K562 (cell line): ENCODE results near the gene VPS11. TPM values are rescaled to one million over a fixed set of nuclear protein-coding genes. Genes with fewer than 3 reads are reported as not detected.
A peak's percentile ranks its signal among the peaks of the same experiment; 100 is the strongest.

Experiments used
- BHLHE40 ChIP-seq: IDR thresholded peaks from 2 replicates; pipeline ENCODE4 v1.6.1; 2011; ENCODE audit warnings: low read length, improper control_type of control experiment
- CHD2 ChIP-seq: IDR thresholded peaks from 2 replicates; pipeline ENCODE4 v1.6.1; 2011; ENCODE audit warnings: low read depth, low read length
- EP400 ChIP-seq: fragments of 450-650 bp; IDR thresholded peaks from 2 replicates; pipeline ENCODE4 v1.6.1; 2017; ENCODE audit warnings: antibody characterized with exemption, mild to moderate bottlenecking, moderate library complexity
- MBD2 ChIP-seq: sonication (generic); IDR thresholded peaks from 2 replicates; pipeline ENCODE4 v1.6.1; 2016; ENCODE audit warnings: low read depth, borderline replicate concordance
- POLR2B ChIP-seq: fragments of 450-650 bp; IDR thresholded peaks from 2 replicates; pipeline ENCODE4 v1.6.1; 2018; ENCODE audit warnings: low read depth; ENCODE audit not compliant: partially characterized antibody
- PTRF ChIP-seq: fragments of 450-650 bp; IDR thresholded peaks from 2 replicates; pipeline ENCODE4 v1.6.1; 2016; ENCODE audit warnings: mild to moderate bottlenecking, missing genetic modification characterization, missing compliant biosample characterization
- RAD51 ChIP-seq: fragments of 450-650 bp; IDR thresholded peaks from 2 replicates; pipeline ENCODE4 v1.7.1; 2016; ENCODE audit warnings: low read depth, mild to moderate bottlenecking, borderline replicate concordance
- RBM25 ChIP-seq: fragments of 200-400 bp; formaldehyde crosslinking; IDR thresholded peaks from 2 replicates; pipeline ENCODE4 v1.6.1; 2018; ENCODE audit warnings: low read length, low read depth, moderate library complexity; ENCODE audit not compliant: severe bottlenecking
- RFX1 ChIP-seq: fragments of 450-650 bp; IDR thresholded peaks from 2 replicates; pipeline ENCODE4 v1.6.1; 2016; ENCODE audit warnings: mild to moderate bottlenecking, moderate library complexity
- SMAD1 ChIP-seq: fragments of 150-350 bp; IDR thresholded peaks from 2 replicates; pipeline ENCODE4 v1.6.1; 2014; ENCODE audit warnings: low read length, low read depth; ENCODE audit not compliant: partially characterized antibody
- ZNF140 ChIP-seq: fragments of 250-450 bp; sonication (Bioruptor Pico); IDR thresholded peaks from 2 replicates; pipeline ENCODE4 v1.8.0; 2021; ENCODE audit warnings: moderate library complexity, mild to moderate bottlenecking, inconsistent platforms
- ZNF224 ChIP-seq: sonication (generic); formaldehyde crosslinking; IDR thresholded peaks from 2 replicates; pipeline ENCODE4 v1.8.0; 2022; ENCODE audit warnings: mild to moderate bottlenecking, missing genetic modification reagents
- ZNF24 ChIP-seq: fragments of 450-650 bp; IDR thresholded peaks from 2 replicates; pipeline ENCODE4 v1.6.1; 2016
- polyA plus RNA-seq, 8 experiments: library from polyadenylated mRNA; depleted of rRNA in 4 of 8; stranded (reverse) in 5 of 8; unstranded in 3 of 8; fragments of >200 nt; fragmentation: Nextera tagmentation in 2 of 8; fragmentation: Illumina TruSeq in 1 of 8; extraction: Ambion mirVana in 2 of 8; extraction: Trizol in 1 of 8; gene quantifications; 2 replicates each; pipeline versions ENCODE4 v1.2.1 to v1.2.3, GENCODE V29; 2011 to 2014; ENCODE audit warnings: inconsistent platforms in 1 of 8, missing spikeins in 1 of 8
- total RNA-seq, 7 experiments: library from RNA; depleted of rRNA in 6 of 7; stranded (reverse); fragments of >200 nt in 6 of 7; fragmentation: Illumina TruSeq in 2 of 7; extraction: Trizol in 2 of 7; gene quantifications; 2 replicates each; pipeline versions ENCODE4 v1.2.1 to v1.2.3, GENCODE V29; 2011 to 2021; ENCODE audit warnings: low replicate concordance in 1 of 7
- TF ChIP-seq, protein P1 (sequence below): fragments of 250-450 bp; sonication (Bioruptor Pico); IDR thresholded peaks from 2 replicates; pipeline ENCODE4 v1.4.0; 2020
- TF ChIP-seq, protein P2 (sequence below): IDR thresholded peaks from 2 replicates; pipeline ENCODE4 v1.6.1; 2012; ENCODE audit warnings: low read depth, low read length, improper control_type of control experiment, borderline replicate concordance
- TF ChIP-seq, protein P3 (sequence below): conservative IDR thresholded peaks from 2 replicates; pipeline ENCODE4 v1.6.1; 2011; ENCODE audit warnings: low read depth, mild to moderate bottlenecking, low read length; ENCODE audit not compliant: control insufficient read depth
- TF ChIP-seq, protein P4 (sequence below): sonication (generic); formaldehyde crosslinking; IDR thresholded peaks from 2 replicates; pipeline ENCODE4 v1.8.0; 2022; ENCODE audit warnings: mild to moderate bottlenecking, low read depth, missing genetic modification reagents
- TF ChIP-seq, protein P5 (sequence below): sonication (generic); formaldehyde crosslinking; IDR thresholded peaks from 2 replicates; pipeline ENCODE4 v1.8.0; 2022; ENCODE audit warnings: mild to moderate bottlenecking, missing genetic modification reagents
- TF ChIP-seq, protein P6 (sequence below): sonication (generic); formaldehyde crosslinking; IDR thresholded peaks from 2 replicates; pipeline ENCODE4 v1.8.1; 2023; ENCODE audit warnings: mild to moderate bottlenecking, missing genetic modification reagents

Gene VPS11
- total and polyA plus RNA-seq, 9 of the 15 experiments (the other 6 are each of a cell fraction or from before 2014, with no cell fraction given), result 14.1 to 35.5 (median 27.5) TPM

DNA sequence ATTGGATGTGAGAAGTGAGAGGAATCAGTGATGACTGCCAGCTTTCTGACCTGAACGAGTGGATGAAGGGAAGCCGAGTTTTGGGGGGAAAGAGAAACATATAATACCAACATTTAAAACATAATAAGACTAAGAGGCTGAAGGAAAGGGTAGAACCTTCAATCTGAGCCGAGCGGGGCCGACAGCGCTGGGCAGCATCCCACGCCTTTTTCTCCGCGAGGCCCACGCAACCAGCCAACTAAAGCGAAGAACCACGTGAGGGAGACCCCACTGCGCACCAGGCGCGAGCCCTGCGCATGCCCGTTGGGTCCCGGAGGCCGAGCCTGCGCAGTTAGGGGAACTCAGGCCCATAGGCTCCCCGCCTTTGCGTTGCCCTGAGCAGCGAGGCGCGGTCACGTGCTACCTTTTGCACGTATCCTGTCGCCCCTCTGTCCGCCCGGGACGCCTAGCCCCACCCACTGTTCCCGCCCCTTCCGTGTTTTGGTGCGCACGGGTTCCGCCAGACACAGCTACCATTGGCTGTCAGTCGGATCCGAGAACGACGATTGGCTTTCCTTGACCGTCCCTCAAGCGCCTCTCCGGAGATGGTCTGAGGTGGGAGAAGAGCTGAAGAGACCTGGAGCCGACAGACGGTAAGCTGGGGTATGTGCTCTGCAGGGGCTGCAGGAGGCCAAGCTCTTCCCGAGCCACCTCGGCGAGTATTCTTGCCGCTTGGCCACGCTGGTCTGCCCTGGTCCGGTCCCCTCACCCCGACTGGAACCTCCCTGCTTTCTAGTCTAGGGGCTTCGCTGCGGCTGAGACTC is 53.6 kb downstream of the VPS11 start, which contains the start of gene HINFP (continued):
- TF ChIP-seq, protein P1, sequence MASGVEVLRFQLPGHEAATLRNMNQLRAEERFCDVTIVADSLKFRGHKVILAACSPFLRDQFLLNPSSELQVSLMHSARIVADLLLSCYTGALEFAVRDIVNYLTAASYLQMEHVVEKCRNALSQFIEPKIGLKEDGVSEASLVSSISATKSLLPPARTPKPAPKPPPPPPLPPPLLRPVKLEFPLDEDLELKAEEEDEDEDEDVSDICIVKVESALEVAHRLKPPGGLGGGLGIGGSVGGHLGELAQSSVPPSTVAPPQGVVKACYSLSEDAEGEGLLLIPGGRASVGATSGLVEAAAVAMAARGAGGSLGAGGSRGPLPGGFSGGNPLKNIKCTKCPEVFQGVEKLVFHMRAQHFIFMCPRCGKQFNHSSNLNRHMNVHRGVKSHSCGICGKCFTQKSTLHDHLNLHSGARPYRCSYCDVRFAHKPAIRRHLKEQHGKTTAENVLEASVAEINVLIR (CRISPR knock-in tag), result no peak
- TF ChIP-seq, protein P2, sequence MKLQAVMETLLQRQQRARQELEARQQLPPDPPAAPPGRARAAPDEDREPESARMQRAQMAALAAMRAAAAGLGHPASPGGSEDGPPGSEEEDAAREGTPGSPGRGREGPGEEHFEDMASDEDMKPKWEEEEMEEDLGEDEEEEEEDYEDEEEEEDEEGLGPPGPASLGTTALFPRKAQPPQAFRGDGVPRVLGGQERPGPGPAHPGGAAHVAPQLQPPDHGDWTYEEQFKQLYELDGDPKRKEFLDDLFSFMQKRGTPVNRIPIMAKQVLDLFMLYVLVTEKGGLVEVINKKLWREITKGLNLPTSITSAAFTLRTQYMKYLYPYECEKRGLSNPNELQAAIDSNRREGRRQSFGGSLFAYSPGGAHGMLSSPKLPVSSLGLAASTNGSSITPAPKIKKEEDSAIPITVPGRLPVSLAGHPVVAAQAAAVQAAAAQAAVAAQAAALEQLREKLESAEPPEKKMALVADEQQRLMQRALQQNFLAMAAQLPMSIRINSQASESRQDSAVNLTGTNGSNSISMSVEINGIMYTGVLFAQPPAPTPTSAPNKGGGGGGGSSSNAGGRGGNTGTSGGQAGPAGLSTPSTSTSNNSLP, result no peak
- TF ChIP-seq RFX1, result peak; percentile 93
- peak; percentile 81 for TF ChIP-seq EP400
- TF ChIP-seq POLR2B, result peak; percentile 84
- peak; percentile 97 for TF ChIP-seq BHLHE40
- TF ChIP-seq ZNF224 (CRISPR knock-in tag), result peak; percentile 88
- TF ChIP-seq MBD2, result peak; percentile 94
- TF ChIP-seq, protein P3, sequence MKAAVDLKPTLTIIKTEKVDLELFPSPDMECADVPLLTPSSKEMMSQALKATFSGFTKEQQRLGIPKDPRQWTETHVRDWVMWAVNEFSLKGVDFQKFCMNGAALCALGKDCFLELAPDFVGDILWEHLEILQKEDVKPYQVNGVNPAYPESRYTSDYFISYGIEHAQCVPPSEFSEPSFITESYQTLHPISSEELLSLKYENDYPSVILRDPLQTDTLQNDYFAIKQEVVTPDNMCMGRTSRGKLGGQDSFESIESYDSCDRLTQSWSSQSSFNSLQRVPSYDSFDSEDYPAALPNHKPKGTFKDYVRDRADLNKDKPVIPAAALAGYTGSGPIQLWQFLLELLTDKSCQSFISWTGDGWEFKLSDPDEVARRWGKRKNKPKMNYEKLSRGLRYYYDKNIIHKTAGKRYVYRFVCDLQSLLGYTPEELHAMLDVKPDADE, result 0 out of 2 replicates have a peak, but pooled peaks have one; percentile 8
- TF ChIP-seq SMAD1, result peak; percentile 35
- TF ChIP-seq ZNF140 (CRISPR knock-in tag), result no peak
- TF ChIP-seq, protein P4, sequence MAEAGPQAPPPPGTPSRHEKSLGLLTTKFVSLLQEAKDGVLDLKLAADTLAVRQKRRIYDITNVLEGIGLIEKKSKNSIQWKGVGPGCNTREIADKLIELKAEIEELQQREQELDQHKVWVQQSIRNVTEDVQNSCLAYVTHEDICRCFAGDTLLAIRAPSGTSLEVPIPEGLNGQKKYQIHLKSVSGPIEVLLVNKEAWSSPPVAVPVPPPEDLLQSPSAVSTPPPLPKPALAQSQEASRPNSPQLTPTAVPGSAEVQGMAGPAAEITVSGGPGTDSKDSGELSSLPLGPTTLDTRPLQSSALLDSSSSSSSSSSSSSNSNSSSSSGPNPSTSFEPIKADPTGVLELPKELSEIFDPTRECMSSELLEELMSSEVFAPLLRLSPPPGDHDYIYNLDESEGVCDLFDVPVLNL, result no peak
- TF ChIP-seq RBM25, result peak; percentile 60
- TF ChIP-seq, protein P5, sequence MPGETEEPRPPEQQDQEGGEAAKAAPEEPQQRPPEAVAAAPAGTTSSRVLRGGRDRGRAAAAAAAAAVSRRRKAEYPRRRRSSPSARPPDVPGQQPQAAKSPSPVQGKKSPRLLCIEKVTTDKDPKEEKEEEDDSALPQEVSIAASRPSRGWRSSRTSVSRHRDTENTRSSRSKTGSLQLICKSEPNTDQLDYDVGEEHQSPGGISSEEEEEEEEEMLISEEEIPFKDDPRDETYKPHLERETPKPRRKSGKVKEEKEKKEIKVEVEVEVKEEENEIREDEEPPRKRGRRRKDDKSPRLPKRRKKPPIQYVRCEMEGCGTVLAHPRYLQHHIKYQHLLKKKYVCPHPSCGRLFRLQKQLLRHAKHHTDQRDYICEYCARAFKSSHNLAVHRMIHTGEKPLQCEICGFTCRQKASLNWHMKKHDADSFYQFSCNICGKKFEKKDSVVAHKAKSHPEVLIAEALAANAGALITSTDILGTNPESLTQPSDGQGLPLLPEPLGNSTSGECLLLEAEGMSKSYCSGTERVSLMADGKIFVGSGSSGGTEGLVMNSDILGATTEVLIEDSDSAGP (CRISPR knock-in tag), result no peak
- TF ChIP-seq CHD2, result peak; percentile 75
- peak; percentile 70 for TF ChIP-seq ZNF24
- TF ChIP-seq, protein P6, sequence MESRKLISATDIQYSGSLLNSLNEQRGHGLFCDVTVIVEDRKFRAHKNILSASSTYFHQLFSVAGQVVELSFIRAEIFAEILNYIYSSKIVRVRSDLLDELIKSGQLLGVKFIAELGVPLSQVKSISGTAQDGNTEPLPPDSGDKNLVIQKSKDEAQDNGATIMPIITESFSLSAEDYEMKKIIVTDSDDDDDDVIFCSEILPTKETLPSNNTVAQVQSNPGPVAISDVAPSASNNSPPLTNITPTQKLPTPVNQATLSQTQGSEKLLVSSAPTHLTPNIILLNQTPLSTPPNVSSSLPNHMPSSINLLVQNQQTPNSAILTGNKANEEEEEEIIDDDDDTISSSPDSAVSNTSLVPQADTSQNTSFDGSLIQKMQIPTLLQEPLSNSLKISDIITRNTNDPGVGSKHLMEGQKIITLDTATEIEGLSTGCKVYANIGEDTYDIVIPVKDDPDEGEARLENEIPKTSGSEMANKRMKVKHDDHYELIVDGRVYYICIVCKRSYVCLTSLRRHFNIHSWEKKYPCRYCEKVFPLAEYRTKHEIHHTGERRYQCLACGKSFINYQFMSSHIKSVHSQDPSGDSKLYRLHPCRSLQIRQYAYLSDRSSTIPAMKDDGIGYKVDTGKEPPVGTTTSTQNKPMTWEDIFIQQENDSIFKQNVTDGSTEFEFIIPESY, result peak; percentile 85
- peak; percentile 98 for TF ChIP-seq RAD51
- TF ChIP-seq PTRF (tag), result peak; percentile 39; the same call in 1 of the 2 replicates
